GM21619 (cell line): ENCODE data around the gene TLK1.
"Not testable (repeated sequence)": the region's sequence is repeated elsewhere in the genome, so short reads cannot be mapped to it uniquely, and the experiment has no call there.

ENCODE experiments used
- ATAC-seq: cut with Tn5 transposase; IDR thresholded peaks from one replicate; pipeline ENCODE4 v1.9.1; 2021; ENCODE audit not compliant: unreplicated experiment

TLK1 gene

GRCh38 chr2:171146071-171146470, 14.6 kb downstream of the TLK1 start:
- ATAC-seq, result no peak

DNA sequence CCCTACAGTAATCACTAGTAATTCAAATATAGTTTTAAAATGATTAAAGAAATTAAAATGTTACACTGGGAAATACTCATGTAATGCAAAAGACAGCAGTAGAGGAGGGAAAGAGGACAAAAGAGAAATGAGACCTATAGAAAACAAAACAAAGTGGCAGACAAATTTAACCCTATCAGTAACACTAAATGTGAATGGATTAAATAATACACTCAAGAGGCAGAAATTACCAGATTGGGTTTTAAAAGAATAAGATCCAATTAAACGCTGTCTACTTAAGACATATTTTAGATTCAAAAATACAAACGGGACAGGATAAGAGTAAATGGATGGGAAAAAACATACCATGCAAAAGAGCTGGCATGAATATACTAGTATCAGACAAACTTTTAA, 17.0 kb downstream of the TLK1 start:
- no peak for ATAC-seq

- ATAC-seq, result no peak
Observed at GRCh38 chr2:171142398-171142797, 18.3 kb downstream of the TLK1 start.

DNA sequence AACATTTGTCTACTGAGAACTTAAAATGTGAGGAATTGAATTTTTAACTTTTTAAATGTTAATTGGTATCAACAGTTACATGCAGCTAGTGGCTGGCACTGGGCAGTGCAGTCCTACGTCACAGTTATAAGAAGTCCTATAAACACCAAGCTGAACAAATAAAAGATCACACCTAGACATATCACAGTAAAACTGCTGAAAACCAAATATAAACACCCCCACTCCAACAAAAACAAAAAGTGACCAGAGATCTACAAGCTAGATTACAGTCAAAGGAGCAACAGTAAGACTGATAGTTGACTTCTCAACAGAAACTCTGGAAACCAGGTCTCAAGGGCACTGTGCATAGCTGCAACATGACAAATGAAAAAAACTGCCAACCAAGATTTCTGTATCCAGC, 19.4 kb downstream of the TLK1 start:
- no peak for ATAC-seq

DNA sequence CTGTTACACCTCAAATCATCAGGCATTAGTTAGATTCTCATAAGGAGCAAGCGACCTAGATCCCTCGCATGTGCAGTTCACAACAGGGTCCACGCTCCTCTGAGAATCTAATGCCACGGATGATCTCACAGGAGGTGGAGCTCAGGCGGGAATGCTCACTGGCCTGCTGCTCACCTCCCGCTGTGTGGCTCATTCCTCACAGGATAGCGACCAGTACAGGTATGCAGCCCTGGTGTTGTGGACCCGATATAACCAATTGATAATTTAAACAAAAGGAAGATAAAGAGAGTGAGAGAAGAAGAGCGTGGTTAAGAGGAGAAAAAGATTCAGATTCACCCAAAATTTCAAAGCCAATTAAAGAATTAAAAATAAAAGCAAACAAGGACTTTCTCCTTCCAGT, 20.8 kb downstream of the TLK1 start:
- ATAC-seq, result no peak

- peak; percentile 81 for ATAC-seq
Observed at GRCh38 chr2:171136024-171136423, 24.7 kb downstream of the TLK1 start.

- ATAC-seq, result no peak
Observed at GRCh38 chr2:171134624-171135230, 26.0 kb downstream of the TLK1 start.

- ATAC-seq, result no peak
Observed at GRCh38 chr2:171132086-171132485, 28.6 kb downstream of the TLK1 start.

- no peak for ATAC-seq
Observed at GRCh38 chr2:171128461-171128860, 32.2 kb downstream of the TLK1 start.

GRCh38 chr2:171124541-171124940, 36.2 kb downstream of the TLK1 start:
- ATAC-seq, result no peak

DNA sequence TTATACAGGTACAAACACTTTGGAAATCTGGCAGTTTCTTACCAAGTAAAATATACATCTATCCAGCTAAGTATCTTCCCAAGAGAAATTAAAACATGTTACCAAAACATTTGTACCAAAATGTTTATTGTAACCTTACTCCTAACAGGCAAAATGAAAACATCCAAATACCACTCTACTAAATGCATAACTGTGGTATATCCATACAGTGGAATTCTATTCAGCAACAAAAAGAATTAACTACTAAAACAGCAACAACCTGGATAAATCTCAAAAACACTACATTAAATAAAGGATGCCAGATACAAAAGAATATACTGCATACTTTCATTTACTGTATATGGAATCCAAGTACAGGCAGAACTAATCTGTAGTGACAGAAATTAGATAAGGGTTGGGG, 51.1 kb downstream of the TLK1 start:
- no peak for ATAC-seq

DNA sequence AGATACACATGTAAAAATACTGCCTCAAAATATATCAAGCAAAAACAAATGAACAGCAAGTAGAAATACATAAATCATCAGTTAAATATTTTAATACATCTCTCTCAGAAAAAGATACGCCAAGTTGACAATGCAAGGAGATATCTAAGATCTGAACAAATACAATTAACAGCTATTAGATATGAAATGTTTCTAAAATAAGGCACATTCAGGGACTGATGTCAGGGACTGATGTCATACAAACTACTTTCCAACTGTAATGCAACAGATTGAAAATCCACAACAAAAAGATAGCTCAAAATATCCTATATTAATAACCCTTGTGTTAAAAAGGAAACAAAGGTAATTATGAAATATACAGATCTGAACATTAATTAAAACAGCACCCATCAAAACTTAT, 51.7 kb downstream of the TLK1 start:
- ATAC-seq, result no peak

GRCh38 chr2:171107803-171108202, 52.9 kb downstream of the TLK1 start:
- ATAC-seq, result no peak

- no peak for ATAC-seq
Observed at GRCh38 chr2:171104379-171104778, 56.3 kb downstream of the TLK1 start.

DNA sequence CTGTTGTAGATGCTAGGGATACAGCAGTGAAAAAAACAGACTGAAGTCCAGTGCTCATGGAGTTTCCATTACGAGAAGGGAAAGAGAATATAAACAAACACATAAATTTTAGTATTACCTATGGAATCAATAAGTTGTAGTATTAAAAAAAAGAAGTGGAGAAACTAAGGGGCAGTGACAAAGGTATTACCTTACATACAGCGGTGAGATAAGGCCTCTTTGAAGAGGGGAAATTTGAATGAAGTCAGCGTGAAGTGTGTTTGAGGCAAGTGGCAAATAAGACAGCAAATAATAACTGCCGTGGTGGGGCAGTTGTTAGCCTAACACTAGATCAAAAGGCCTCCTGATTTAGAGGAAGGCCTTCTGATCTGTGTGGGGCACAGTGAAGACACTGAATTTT, 57.9 kb downstream of the TLK1 start:
- ATAC-seq, result no peak

- ATAC-seq, result no peak
Observed at GRCh38 chr2:171100370-171100769, 60.3 kb downstream of the TLK1 start.

DNA sequence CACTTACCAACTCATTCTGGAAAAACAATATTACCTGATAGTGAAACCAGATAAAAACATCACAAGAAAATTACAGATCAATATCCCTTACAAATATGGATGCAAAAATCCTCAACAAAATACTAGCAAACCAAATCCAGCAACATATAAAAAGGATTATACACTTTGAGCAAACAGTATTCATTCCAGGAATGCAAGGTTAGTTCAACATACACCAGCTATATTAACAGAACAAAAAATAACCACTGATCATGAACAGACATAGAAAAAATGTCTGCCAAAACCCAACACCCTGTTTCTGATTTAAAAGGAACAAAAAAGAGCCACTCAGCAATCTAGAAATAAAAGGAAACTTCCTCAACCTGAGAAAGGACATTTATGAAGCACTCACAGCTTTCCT, 62.1 kb downstream of the TLK1 start:
- ATAC-seq, result no peak

DNA sequence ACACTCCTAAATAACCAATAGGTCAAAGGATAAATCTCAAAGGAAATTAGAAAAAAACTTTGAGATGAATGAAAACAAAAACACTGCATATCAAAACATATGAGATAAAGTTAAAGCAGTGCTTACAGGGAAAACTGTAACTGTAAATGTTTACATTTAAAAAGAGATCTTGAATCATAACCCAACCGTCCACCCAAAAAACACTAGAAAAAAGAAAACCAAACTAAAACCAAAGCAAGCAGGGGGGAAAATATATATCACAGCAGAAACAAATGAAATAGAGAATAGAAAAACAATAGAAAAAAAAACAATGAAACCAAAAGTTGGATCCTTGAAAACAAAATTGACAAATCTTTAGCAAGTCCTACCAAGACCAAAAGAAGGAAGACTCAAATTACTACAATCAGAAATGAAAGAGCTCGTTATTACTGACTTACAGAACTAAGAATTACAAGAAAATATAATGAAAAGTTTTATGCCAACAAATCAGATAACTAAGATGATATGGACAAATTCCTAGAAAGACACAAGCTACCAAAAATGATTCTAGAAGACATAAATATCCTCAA, 65.6 kb downstream of the TLK1 start:
- no peak for ATAC-seq

GRCh38 chr2:171091517-171091916, 69.2 kb downstream of the TLK1 start:
- ATAC-seq, result not testable (repeated sequence)

- ATAC-seq, result no peak
Observed at GRCh38 chr2:171089489-171089888, 71.2 kb downstream of the TLK1 start.

DNA sequence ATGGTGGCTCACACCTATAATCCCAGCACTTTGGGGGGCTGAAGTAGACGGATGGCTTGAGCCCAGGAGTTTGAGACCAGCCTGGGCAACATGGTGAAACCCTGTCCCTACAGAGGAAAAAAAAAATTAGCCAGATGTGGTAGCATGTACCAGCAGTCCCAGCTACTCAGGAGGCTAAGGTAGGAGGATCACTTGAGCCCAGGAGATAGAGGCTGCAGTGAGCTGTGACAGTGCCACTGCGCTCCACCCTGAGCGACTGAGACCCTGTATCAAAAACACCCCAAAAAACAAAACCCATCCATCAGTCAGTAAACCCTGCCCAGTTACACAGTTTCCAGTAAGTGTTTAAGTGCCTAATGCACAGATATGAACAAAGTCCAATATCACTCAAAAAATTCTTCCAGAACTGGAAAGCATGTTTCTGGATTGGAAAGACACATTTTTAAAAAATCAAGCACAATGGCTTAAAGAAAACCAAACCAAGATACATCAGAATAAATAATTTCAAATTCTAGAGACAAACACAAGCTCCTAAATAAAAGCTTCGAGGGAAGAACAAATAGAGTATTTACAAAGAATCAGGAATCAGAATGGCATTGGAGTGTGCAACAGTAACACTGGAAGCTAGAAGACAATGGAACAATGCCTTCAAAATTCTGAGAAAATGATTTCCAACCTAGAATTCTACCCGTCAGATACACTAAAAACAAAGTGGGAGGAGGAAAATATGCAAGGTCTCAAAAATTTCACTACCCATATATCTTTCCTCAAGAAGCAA, 72.4 kb downstream of the TLK1 start:
- no peak for ATAC-seq

DNA sequence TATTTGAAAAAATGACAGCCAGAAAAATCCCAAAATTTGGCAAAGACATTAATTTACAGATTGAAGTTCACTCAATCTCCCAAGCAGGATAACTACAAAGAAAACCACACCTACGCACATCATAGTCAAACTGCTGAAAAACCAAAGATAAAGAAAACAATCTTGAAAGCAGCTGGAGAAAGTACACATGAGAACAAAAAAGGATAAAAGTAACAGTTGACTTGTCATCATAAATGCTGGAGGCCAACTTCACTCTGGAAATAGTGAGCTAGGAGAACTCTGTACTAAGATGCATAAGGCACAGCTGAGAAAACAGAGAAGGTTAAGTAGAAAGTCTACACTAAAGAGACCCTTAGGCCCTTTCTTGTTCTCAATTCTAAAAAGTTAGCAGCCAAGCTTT, 73.1 kb downstream of the TLK1 start:
- ATAC-seq, result no peak
